ENCODE measurements around the gene DEFB128. TPM values are rescaled to one million over a fixed set of nuclear protein-coding genes. Genes with fewer than 3 reads are reported as not detected.

Gene DEFB128
- total RNA-seq, 1 donor from 2014 or later: not detected

Other genes with a start within 250 kb of the DEFB128 start
- gene DEFB125, start 102.0 kb downstream of the DEFB128 start, total RNA-seq: not detected in 2 replicates
- not detected in 2 replicates for gene DEFB126, start 47.1 kb downstream of the DEFB128 start, total RNA-seq
- gene DEFB127, start 32.3 kb downstream of the DEFB128 start, total RNA-seq: not detected in 2 replicates
- not detected in 2 replicates for gene DEFB129, start 37.5 kb upstream of the DEFB128 start, total RNA-seq
- gene DEFB132, start 68.0 kb upstream of the DEFB128 start, total RNA-seq: not detected in 2 replicates
- 10.1 and 10.7 TPM in 2 replicates for gene C20orf96, start 101.0 kb upstream of the DEFB128 start, total RNA-seq
- 18.6 and 20.2 TPM in 2 replicates for gene ZCCHC3, start 107.9 kb upstream of the DEFB128 start, total RNA-seq
- gene SOX12, start 135.8 kb upstream of the DEFB128 start, total RNA-seq: 43.4 and 45.1 TPM in 2 replicates
- gene NRSN2, start 157.4 kb upstream of the DEFB128 start, total RNA-seq: 57.8 and 64.0 TPM in 2 replicates
- gene TRIB3, start 191.0 kb upstream of the DEFB128 start, total RNA-seq: 33.0 and 36.9 TPM in 2 replicates
- 124 and 138 TPM in 2 replicates for gene RBCK1, start 218.6 kb upstream of the DEFB128 start, total RNA-seq

Measured in astrocyte (in vitro differentiated cells and primary cell).